ENCODE results near the gene E2F6.

The E2F6 gene

GRCh38 chr2:11458753-11459152 is 7.2 kb downstream of the E2F6 start:
- DNase-seq (ENCODE audit: low read depth in 2 of 2) = no peak

GRCh38 chr2:11457935-11458334 is 8.0 kb downstream of the E2F6 start:
- DNase-seq (ENCODE audit: low read depth in 2 of 2) = no peak

GRCh38 chr2:11456251-11456650 is 9.7 kb downstream of the E2F6 start:
- DNase-seq (ENCODE audit: low read depth in 2 of 2) = no peak

GRCh38 chr2:11454824-11455223 is 11.1 kb downstream of the E2F6 start:
- DNase-seq (ENCODE audit: low read depth in 2 of 2) = no peak

GRCh38 chr2:11450791-11451190 is 15.2 kb downstream of the E2F6 start:
- no peak for DNase-seq (ENCODE audit: low read depth in 2 of 2)

GRCh38 chr2:11446733-11447248 is 19.2 kb downstream of the E2F6 start:
- peak; percentile 17 to 19 for DNase-seq (ENCODE audit: low read depth in 2 of 2)

GRCh38 chr2:11444737-11445136 is 21.2 kb downstream of the E2F6 start:
- no peak for DNase-seq (ENCODE audit: low read depth in 2 of 2)

- no peak for DNase-seq (ENCODE audit: low read depth in 2 of 2)
Observed at GRCh38 chr2:11438555-11439080, 27.3 kb downstream of the E2F6 start.

- no peak for DNase-seq (ENCODE audit: low read depth in 2 of 2)
Observed at GRCh38 chr2:11437602-11438001, 28.4 kb downstream of the E2F6 start.

GRCh38 chr2:11435036-11435435 is 30.9 kb downstream of the E2F6 start:
- DNase-seq (ENCODE audit: low read depth in 2 of 2) = no peak

GRCh38 chr2:11434443-11434842 is 31.5 kb downstream of the E2F6 start:
- no peak for DNase-seq (ENCODE audit: low read depth in 2 of 2)

GRCh38 chr2:11433822-11434221 is 32.1 kb downstream of the E2F6 start:
- no peak for DNase-seq (ENCODE audit: low read depth in 2 of 2)

GRCh38 chr2:11430729-11431128 is 35.2 kb downstream of the E2F6 start:
- no peak for DNase-seq (ENCODE audit: low read depth in 2 of 2)

- no peak for DNase-seq (ENCODE audit: low read depth in 2 of 2)
Observed at GRCh38 chr2:11427224-11427623, 38.7 kb downstream of the E2F6 start.

GRCh38 chr2:11422901-11423435 is 43.0 kb downstream of the E2F6 start:
- DNase-seq (ENCODE audit: low read depth in 2 of 2) = no peak

- DNase-seq (ENCODE audit: low read depth in 2 of 2) = no peak
Observed at GRCh38 chr2:11422491-11422865, 43.5 kb downstream of the E2F6 start.

- no peak for DNase-seq (ENCODE audit: low read depth in 2 of 2)
Observed at GRCh38 chr2:11421863-11422490, 44.0 kb downstream of the E2F6 start.

GRCh38 chr2:11420671-11421070 is 45.3 kb downstream of the E2F6 start:
- DNase-seq (ENCODE audit: low read depth in 2 of 2) = no peak

GRCh38 chr2:11420190-11420589 is 45.8 kb downstream of the E2F6 start:
- DNase-seq (ENCODE audit: low read depth in 2 of 2) = no peak

- DNase-seq (ENCODE audit: low read depth in 2 of 2) = no peak
Observed at GRCh38 chr2:11419781-11420180, 46.2 kb downstream of the E2F6 start.

- DNase-seq (ENCODE audit: low read depth in 2 of 2) = no peak
Observed at GRCh38 chr2:11417946-11418585, 47.9 kb downstream of the E2F6 start.

- no peak for DNase-seq (ENCODE audit: low read depth in 2 of 2)
Observed at GRCh38 chr2:11416931-11417330, 49.0 kb downstream of the E2F6 start.

GRCh38 chr2:11416186-11416585 is 49.8 kb downstream of the E2F6 start:
- no peak for DNase-seq (ENCODE audit: low read depth in 2 of 2)

Measured in stimulated activated CD4-positive, alpha-beta T cell treated with anti-CD3 and anti-CD28 coated beads, Interleukin-4, amount 100 ng/mL, for 48 hours (primary cell).